Right lobe of liver (tissue), 6 donors: ENCODE measurements around the gene CCDC83. TPM values are rescaled to one million over a fixed set of nuclear protein-coding genes. Genes with fewer than 3 reads are reported as not detected.

ENCODE experiments used
- ATAC-seq, 4 donors: fragments of 200-7000 bp; cut with Tn5 transposase; one replicate each; pipeline ENCODE4 v1.9.1; 2020; ENCODE audit warnings: mild to moderate bottlenecking in 4 of 4, moderate library complexity in 4 of 4
- DNase-seq, 3 donors: peaks; one replicate each; pipeline ENCODE4 v3.0.0-alpha.2; 2020
- H3K27ac ChIP-seq, 3 donors: fragments of 200-600 bp; one replicate each; pipeline ENCODE4 v1.8.0; 2022
- H3K27me3 ChIP-seq, 2 donors: fragments of 200-600 bp; one replicate each; pipeline ENCODE4 v1.8.0; 2022
- H3K36me3 ChIP-seq, 4 donors: fragments of 200-600 bp; sonication (generic) in 1 of 4; one replicate each; pipeline versions ENCODE4 v1.5.1 to v1.8.0; 2017 to 2022; ENCODE audit warnings: control low read depth in 1 of 4
- H3K4me1 ChIP-seq, 4 donors: fragments of 200-600 bp; sonication (generic) in 1 of 4; one replicate each; pipeline versions ENCODE4 v1.5.1 to v1.8.0; 2017 to 2022; ENCODE audit warnings: control low read depth in 1 of 4
- H3K4me3 ChIP-seq, 3 donors: fragments of 200-600 bp; one replicate each; pipeline ENCODE4 v1.8.0; 2022
- H3K9me3 ChIP-seq, 4 donors: fragments of 200-600 bp; sonication (generic) in 1 of 4; one replicate each; pipeline versions ENCODE4 v1.5.1 to v1.8.0; 2017 to 2022; ENCODE audit warnings: control low read depth in 1 of 4
- POLR2A ChIP-seq: fragments of 450-650 bp; IDR thresholded peaks from one replicate; pipeline ENCODE4 v1.6.1; 2017; ENCODE audit warnings: antibody characterized with exemption, mild to moderate bottlenecking
- WGBS: methylation state at CpG from one replicate; pipeline ENCODE4 v1.1.6; 2018; ENCODE audit warnings: low coverage, low lambda C conversion rate; ENCODE audit not compliant: insufficient coverage; ENCODE audit errors: missing lambda C conversion rate; 5-methylcytosine and 5-hydroxymethylcytosine counted together
- intact Hi-C, 2 donors: fragments of 100-400 bp; cut with DNase I; formaldehyde crosslinking; loops; one replicate each; pipeline versions ENCODE4 v1.11.2 to v1.14.1; 2022
- total RNA-seq, 6 experiments: library from RNA; depleted of rRNA in 2 of 6; stranded (reverse); fragments of >200 nt in 2 of 6; fragmentation: NEBNext Ultra II Directional in 3 of 6; extraction: Animal tissue kit (Norgen Biotek cat#: 25700) in 3 of 6; gene quantifications; one replicate each; pipeline versions ENCODE4 v1.1.0 to v1.2.4, GENCODE V29; 2016 to 2023
- TF ChIP-seq, protein P1 (sequence below), 4 donors: fragments of 200-600 bp in 3 of 4; fragments of 450-650 bp in 1 of 4; IDR thresholded peaks; one replicate each; pipeline versions ENCODE4 v1.5.1 to v1.8.0; 2016 to 2022; ENCODE audit warnings: antibody characterized with exemption in 4 of 4, mild to moderate bottlenecking in 2 of 4
- donor health status: DM: no; HTN: yes; CAD: no.
- donor health status: DM: no; HTN: no; CAD: no.
- donor health status: DM: no; HTN: no; CAD: no.
- donor health status: DM: no; HTN: yes; CAD: no.
- donor health status: DM: no; HTN: yes; CAD: no.

CCDC83 gene
- total RNA-seq, 6 experiments from 2014 or later: not detected

DNA sequence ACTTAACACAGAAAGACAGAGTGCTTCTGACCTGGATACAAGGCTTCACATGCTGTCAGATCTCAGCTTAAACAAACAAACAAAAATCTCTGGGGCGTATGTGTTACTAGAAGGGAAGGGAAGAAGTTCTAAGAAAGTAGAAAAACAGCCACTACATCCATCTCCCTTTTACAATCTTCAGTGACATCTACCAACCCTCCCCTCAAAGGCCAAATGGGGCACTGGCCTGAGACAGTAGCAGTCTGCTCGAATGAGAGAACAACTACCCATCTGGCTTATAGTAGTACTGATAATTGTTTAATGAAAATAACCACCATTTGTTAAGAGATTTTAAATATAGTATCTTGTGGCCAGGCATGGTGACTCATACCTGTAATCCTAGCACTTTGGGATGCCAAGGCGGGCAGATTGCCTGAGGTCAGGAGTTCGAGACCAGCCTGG lies 29.4 kb downstream of the CCDC83 start:
- intact Hi-C loops: no loop called here
- no peaks in the 10 kb centered on the region for H3K27me3 ChIP-seq
- no peak overlapping the region for H3K27ac ChIP-seq
- no peak for TF ChIP-seq POLR2A
- TF ChIP-seq, protein P1, sequence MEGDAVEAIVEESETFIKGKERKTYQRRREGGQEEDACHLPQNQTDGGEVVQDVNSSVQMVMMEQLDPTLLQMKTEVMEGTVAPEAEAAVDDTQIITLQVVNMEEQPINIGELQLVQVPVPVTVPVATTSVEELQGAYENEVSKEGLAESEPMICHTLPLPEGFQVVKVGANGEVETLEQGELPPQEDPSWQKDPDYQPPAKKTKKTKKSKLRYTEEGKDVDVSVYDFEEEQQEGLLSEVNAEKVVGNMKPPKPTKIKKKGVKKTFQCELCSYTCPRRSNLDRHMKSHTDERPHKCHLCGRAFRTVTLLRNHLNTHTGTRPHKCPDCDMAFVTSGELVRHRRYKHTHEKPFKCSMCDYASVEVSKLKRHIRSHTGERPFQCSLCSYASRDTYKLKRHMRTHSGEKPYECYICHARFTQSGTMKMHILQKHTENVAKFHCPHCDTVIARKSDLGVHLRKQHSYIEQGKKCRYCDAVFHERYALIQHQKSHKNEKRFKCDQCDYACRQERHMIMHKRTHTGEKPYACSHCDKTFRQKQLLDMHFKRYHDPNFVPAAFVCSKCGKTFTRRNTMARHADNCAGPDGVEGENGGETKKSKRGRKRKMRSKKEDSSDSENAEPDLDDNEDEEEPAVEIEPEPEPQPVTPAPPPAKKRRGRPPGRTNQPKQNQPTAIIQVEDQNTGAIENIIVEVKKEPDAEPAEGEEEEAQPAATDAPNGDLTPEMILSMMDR (IDR thresholded peaks at IDR 0.05): no peak
- H3K9me3 ChIP-seq: no peaks in the 10 kb centered on the region
- H3K36me3 ChIP-seq: no peaks in the 10 kb centered on the region
- ATAC-seq (no peak), DNase-seq (no peak)
- H3K4me1 ChIP-seq: no peaks in the 10 kb centered on the region
- no peak overlapping the region for H3K4me3 ChIP-seq
- 81% methylated on average over 4 of the region's 4 CpGs for WGBS

DNA sequence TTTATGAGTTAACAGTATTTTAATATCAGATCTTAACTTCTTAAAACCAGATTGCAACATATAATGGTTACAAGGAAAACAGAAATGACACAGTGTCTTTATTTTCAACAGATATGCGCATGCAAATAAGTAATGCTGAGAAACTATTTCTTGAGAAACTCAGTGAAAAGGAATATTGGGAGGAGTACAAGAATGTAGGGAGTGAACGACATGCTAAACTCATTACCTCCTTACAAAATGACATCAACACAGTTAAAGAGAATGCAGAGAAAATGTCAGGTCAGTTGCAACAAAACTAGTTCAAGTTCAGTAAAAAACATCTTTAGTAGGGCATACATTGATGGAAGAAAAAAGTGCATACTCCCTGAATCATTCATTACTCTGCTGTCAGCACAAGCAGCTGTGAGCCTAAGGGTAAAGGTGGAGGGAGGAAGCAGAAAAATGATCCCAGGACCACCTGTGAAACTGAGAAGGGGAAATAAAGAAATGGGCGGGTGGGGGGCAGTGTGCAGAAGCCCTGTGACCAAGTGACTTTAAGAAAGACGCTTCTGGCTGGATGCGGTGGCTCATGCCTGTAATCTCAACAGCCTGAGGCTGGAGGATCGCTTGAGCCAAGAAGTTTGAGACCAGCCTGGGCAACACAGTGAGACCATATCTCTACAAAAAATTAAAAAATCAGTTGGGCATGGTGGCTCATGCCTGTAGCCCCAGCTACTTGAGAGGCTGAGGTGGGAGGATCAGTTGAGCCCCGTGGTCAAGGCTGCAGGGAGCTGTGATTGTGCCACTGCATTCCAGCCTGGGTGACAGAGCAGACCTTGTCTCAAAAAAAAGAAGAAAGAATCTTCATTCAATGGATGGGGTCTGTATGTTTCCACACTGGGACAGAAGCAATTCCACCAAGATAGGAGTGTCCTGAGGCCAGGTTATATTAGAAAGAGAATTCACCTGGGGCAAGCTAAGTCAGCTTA lies 31.2 kb downstream of the CCDC83 start:
- ATAC-seq (no peak), DNase-seq (no peak)
- no peaks in the 10 kb centered on the region for H3K9me3 ChIP-seq
- H3K27me3 ChIP-seq: no peaks in the 10 kb centered on the region
- 83% methylated on average over 6 of the region's 7 CpGs for WGBS
- H3K27ac ChIP-seq: no peak overlapping the region
- no peak overlapping the region for H3K4me3 ChIP-seq
- intact Hi-C loops: no loop called here
- no peaks in the 10 kb centered on the region for H3K36me3 ChIP-seq
- H3K4me1 ChIP-seq: no peaks in the 10 kb centered on the region
- TF ChIP-seq, protein P1 (IDR thresholded peaks at IDR 0.05): no peak
- TF ChIP-seq POLR2A: no peak

DNA sequence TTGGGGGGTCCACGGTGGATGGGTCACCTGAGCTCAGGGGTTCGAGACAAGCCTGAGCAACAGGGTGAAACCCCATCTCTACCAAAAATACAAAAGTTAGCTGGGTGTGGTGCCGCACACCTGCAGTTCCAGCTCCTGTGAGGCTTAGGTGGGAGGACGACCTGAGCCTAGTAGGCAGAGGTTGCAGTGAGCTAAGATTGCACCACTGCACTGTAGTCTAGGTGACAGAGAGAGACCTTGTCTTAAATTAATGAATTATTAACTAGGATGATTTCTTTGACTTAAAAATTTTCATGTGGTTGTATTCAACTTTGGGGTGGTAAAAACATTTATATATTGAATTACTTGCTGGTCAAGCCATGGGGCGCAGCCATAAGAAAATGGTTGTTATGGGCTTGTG lies 33.9 kb downstream of the CCDC83 start:
- H3K9me3 ChIP-seq: no peaks in the 10 kb centered on the region
- ATAC-seq (no peak), DNase-seq (no peak)
- TF ChIP-seq, protein P1 (IDR thresholded peaks at IDR 0.05): no peak
- TF ChIP-seq POLR2A: no peak
- no peaks in the 10 kb centered on the region for H3K36me3 ChIP-seq
- intact Hi-C loops: no loop called here
- H3K4me1 ChIP-seq: no peaks in the 10 kb centered on the region
- WGBS: 100% methylated on average over 2 of the region's 5 CpGs
- H3K27ac ChIP-seq: no peak overlapping the region
- H3K4me3 ChIP-seq: no peak overlapping the region
- H3K27me3 ChIP-seq: no peaks in the 10 kb centered on the region

DNA sequence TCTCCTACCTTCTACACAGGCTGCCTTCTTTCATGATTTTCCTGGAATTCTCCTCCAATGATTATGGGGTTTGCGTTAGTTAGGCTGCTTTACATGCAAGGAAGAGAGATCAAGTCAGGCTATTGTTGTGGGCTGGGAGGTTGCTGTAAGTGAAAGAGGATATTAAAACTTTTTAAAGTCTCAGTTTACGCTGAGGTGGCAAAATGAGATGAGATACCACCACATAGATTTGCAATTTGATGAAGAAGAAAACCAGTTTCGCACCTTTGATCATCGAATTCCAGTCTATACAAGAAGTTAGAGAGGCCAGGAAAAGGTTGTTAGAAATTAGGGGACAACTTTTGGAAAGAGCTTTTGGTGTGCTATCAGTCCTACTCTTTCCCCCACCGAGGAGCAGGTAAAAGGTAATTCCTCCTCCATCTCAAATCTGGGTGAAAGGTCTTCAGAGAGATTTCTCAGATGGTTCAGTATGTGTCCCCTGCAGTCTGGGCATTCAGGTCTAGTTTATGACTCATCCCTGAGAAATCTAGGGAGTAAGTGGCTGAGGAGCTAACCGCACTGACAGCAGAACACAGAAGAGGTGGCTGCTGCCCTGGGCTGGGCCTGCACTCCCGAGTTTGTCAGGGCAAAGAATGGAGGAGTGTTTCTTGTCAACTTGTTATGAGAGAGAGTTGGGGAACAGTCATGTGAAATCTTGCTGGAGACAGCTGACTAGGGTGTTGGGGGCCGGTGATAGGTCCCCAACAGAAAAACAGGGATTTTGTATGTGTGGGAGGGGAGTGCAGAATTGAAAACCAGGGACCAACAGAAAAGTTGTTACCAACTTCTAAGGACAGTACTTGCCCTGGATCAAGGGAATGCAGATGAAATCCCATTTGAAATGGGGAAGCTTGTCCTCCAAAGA lies 34.7 kb downstream of the CCDC83 start:
- no peaks in the 10 kb centered on the region for H3K36me3 ChIP-seq
- H3K9me3 ChIP-seq: no peaks in the 10 kb centered on the region
- 86% methylated on average over 8 of the region's 8 CpGs for WGBS
- TF ChIP-seq POLR2A: no peak
- TF ChIP-seq, protein P1 (IDR thresholded peaks at IDR 0.05): no peak
- ATAC-seq (no peak), DNase-seq (no peak)
- intact Hi-C loops: no loop called here
- no peak overlapping the region for H3K4me3 ChIP-seq
- H3K27me3 ChIP-seq: no peaks in the 10 kb centered on the region
- H3K27ac ChIP-seq: no peak overlapping the region
- no peaks in the 10 kb centered on the region for H3K4me1 ChIP-seq
